Right hindlimb (tissue), 1 donor: ENCODE data around the gene REG1A.

Source experiments
- DNase-seq: peaks from one replicate; pipeline ENCODE4 v3.0.0-alpha.2; 2018

Gene REG1A

GRCh38 chr2:79120194-79120713 is at the start of gene REG1A:
REG1A (plus strand) TSS chr2:79120488; CDS start chr2:79120862, 374 bp downstream.
- no peak for DNase-seq

GRCh38 chr2:79071078-79071477 is 49.2 kb upstream of the REG1A start:
- DNase-seq: no peak

GRCh38 chr2:79082987-79083386 is 37.3 kb upstream of the REG1A start:
- DNase-seq: no peak

GRCh38 chr2:79083597-79084251 is 36.6 kb upstream of the REG1A start:
- DNase-seq: no peak

- DNase-seq: no peak
Observed at GRCh38 chr2:79084495-79085135, 35.7 kb upstream of the REG1A start.

- DNase-seq: no peak
Observed at GRCh38 chr2:79085382-79085781, 34.9 kb upstream of the REG1A start.

- no peak for DNase-seq
Observed at GRCh38 chr2:79086255-79086654, 34.0 kb upstream of the REG1A start.

GRCh38 chr2:79087785-79088364 is 32.4 kb upstream of the REG1A start, which contains the start of gene REG1B:
REG1B (minus strand) TSS chr2:79087993; CDS start chr2:79087612, 381 bp downstream.
- no peak for DNase-seq

GRCh38 chr2:79090693-79091092 is 29.6 kb upstream of the REG1A start:
- no peak for DNase-seq

- DNase-seq: no peak
Observed at GRCh38 chr2:79097843-79098242, 22.4 kb upstream of the REG1A start.

- DNase-seq: no peak
Observed at GRCh38 chr2:79099140-79099686, 21.1 kb upstream of the REG1A start.

- DNase-seq: no peak
Observed at GRCh38 chr2:79100285-79100684, 20.0 kb upstream of the REG1A start.

- no peak for DNase-seq
Observed at GRCh38 chr2:79101024-79101423, 19.3 kb upstream of the REG1A start.

GRCh38 chr2:79103214-79103613 is 17.1 kb upstream of the REG1A start:
- DNase-seq: no peak

- no peak for DNase-seq
Observed at GRCh38 chr2:79105259-79105658, 15.0 kb upstream of the REG1A start.

- DNase-seq: no peak
Observed at GRCh38 chr2:79112269-79112668, 8.0 kb upstream of the REG1A start.

- DNase-seq: no peak
Observed at GRCh38 chr2:79114797-79115494, 5.3 kb upstream of the REG1A start.

- no peak for DNase-seq
Observed at GRCh38 chr2:79116997-79117928, 3.0 kb upstream of the REG1A start.

- DNase-seq: no peak
Observed at GRCh38 chr2:79122676-79123075, 2.4 kb downstream of the REG1A start.

- no peak for DNase-seq
Observed at GRCh38 chr2:79124907-79125720, 4.8 kb downstream of the REG1A start.

- DNase-seq: no peak
Observed at GRCh38 chr2:79125721-79125985, 5.4 kb downstream of the REG1A start.
